ENCODE data around the gene TSPEAR.
"Not testable (repeated sequence)": the region's sequence is repeated elsewhere in the genome, so short reads cannot be mapped to it uniquely, and the experiment has no call there.

The TSPEAR gene

GRCh38 chr21:44681861-44682579 is 29.4 kb downstream of the TSPEAR start, which contains the start of gene KRTAP12-1:
Gene KRTAP12-1 (minus strand): TSS chr21:44682163. CDS start chr21:44682123, 40 bp downstream.
- peak; percentile 98 for DNase-seq

- DNase-seq: no peak
These were observed 30.2 kb downstream of the TSPEAR start for GRCh38 chr21:44681152-44681551.

DNA sequence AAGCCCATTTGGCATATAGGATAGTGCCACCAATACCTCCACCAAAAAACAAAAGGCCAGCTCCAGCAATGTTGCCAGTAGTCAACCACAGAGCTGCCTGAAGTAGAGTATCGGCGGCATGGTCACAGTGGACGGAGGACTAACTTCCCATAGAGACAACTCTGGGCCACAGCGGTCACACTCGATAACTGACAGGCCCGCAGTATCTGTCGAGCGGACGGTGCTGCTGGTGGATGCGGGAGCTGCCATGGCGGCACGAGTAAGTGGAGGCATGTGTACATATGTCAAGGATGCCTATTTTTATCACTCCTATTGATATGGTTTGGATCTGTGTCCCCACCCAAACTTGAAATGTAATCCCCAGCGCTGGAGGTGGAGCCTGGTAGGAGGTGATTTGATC is 33.5 kb downstream of the TSPEAR start:
- DNase-seq: no peak

GRCh38 chr21:44671911-44672310 is 39.5 kb downstream of the TSPEAR start:
- no peak for DNase-seq

DNA sequence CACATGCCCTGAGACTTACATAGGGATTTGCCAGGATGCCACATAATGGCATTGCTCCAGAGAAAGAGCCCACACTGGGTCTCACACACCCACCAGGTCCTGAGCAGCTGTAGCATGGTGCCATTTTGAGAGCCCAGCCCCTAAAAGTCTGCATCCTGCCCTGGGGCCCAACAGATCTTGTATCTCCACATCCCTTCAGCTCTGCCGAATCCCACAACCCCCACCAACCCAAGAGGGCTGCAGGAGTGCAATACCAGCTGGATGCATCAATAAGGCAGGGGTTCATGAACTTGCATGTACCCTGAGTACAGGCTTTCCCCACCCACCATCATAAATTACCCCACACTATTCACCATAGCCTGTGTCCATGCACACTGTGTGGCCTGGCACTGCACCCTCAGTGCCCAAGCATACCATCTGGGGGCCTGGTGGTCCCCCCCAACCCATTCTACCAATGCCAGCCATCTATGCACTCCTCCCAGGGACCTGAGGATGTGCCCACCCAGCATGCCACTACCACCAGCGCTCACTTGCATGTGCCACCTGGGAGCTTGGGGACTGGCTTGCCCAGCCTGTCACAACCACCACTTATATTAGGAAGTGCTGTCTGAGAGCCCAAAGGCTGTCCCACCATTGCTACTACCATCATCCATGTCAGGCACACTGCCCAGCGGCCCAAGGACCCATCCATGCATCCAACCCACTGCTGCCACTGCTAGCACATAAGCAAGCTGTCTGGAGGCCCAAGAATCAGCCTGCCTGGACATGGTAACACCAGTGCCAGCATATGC is 40.5 kb downstream of the TSPEAR start:
- no peak for DNase-seq

DNA sequence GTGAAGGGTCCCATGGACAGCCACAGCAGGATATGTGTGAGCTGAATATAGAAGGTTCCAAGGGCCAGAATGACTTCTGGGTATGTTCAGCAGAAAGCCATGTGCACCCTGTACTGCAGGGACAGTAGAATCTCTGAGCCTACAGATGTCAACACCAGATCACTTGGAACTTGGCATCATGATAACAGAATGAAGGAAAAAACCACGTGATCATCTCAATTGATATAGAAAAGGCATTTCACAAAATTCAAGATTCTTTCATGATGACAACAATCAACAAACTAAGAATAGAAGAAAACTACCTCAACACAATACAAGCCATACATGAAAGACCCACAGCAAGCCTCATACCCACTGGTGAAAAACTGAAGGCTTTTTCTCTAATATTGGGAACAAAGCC is 43.8 kb downstream of the TSPEAR start:
- no peak for DNase-seq

DNA sequence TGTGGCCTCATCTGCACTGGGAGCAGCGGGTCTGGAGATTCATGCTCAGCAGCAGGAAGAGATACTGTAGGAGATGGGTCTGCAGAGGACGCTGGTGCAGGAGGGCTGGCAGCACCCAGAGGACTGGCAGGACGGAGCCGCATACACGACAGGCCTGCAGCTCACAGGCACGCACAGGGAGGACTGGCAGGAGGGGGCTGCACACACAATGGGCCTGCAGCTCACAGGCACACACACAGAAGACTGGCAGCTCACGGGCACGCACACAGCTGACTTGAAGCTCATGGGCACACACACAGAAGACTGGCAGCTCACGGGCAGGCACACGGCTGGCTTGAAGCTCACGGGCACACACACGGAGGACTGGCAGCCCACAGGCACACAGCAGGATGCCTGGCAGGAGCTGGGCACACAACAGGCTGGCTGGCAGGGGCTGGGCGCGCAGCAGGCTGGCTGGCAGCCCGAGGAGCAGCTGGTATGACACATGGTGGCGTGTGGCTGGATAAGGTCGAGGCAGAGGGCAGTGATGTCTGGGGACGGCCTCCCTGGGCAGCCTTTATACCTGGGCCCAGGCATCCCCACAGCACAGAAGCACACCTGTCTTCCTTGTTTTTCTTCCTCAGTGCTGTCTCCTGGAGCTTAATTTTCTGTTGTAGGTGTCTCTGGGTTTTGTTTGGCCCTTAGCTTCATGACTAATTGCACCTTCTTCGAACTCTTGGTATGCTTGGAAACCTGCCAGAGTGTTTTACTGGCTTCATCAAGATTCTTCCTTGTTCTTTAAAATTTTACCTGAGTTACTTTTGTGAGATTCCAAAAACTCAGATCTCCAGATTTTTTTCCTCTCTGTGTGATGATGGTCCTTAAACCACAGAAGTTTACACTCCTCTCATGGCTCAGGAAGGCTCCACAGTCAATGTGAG is 44.7 kb downstream of the TSPEAR start, which contains the start of gene KRTAP12-2:
Gene KRTAP12-2 (minus strand): TSS at position 527 of the 920 bp plus-strand sequence. CDS start 41 bp downstream, at position 486.
- DNase-seq: peak; percentile 96

- DNase-seq: no peak
These were observed 46.7 kb downstream of the TSPEAR start for GRCh38 chr21:44664691-44665090.

DNA sequence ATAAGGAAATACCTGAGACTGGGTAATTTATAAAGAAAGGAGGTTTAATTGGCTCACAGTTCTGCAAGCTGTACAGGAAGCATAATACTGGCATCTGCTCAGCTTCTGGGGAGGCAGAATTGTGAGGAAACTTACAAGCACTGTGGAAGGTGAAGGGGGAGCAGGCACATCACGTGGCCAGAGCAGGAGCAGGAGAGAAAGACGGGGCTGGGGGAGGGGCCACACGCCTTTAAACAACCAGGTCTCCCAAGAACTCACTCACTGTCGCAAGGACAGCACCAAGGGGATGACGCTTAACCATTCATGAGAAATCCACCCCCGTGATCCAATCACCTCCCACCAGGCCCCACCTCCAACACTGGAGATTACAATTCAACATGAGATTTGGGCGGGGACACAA is 49.8 kb downstream of the TSPEAR start:
- not testable (repeated sequence) for DNase-seq

DNA sequence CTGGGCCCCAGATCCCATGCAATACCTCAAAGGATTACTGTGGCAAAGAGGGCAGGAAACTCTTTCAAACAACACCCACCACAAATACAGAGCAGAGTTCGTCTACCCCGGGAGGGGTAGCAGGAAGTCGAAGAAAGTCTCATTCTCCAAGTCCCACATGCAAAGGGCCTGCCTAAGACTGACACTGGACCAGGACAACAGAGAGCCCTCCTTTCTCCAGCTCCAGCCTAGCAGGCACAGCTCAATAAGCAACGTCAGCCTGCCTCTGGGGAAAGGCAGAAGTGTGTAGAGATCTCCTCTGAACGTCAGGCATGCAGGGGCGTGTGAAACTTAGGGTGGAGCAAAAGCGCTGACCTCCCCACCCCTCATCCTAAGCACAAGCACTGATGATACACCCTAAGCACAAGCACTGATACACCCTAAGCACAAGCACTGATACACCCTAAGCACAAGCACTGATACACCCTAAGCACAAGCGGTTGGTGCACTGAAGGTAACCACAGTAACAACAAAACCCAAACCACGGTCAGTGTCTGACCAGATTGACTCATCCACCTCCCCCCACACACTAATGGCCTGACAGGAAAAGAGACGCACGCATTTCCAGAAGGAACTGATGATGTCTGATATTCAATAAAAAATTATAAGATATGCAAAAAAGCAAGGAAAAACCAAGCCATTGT is 52.3 kb downstream of the TSPEAR start:
- DNase-seq: no peak

DNA sequence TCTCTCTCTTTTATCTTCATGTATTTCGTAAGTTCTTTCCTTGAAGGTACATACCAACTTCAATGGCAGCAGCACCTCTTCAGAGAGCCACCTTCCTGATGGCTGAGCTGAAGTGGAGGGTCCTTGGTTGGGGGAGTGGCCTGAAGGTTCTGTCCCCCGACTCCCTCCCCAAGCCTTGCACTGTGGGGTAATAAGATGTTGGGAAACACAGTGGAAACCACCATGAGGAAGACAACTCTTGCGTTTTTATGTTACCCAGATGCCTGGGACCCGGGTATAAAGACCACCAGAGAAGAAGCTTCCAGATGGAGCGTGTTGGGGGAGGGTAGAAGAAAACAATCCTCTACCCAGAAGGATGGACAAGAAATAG is 52.8 kb downstream of the TSPEAR start:
- no peak for DNase-seq

DNA sequence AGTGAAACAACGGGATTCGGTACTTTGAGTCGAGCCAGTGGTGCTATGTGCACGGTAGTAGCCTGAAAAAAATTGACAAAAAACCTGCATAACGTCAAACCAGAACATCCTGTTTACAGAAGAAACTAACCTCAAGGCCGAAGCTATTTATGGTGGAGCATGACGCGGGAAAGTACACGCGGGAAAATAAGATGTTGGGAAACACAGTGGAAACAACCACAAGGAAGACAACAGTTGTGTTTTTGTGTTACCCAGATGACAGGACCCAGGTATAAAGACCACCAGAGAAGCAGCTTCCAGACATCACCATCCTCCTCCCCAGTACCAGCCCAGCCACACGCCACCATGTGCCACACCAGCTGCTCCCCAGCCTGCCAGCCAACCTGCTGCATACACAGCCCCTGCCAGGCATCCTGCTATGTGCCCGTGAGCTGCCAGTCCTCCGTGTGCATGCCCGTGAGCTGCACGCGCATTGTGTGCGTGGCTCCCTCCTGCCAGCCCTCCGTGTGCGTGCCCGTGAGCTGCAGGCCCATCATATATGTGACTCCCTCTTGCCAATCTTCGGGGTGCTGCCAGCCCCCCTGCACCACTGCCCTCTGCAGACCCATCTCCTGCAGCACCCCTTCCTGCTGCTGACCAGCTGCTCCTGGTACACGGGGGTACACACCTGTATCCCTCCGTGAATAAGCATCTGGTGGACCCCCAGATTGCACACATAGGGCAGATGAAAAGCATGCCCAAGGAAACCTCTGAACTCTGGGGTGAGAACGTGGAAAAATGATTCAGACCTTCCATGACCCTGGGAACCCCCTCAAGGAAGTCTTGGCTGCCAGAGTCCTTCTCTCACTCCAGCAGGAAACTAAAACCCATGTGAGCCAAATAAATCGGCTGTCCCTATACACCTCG is 53.5 kb downstream of the TSPEAR start, which contains the start of gene KRTAP12-3:
Gene KRTAP12-3 (plus strand): TSS at position 298 of the 906 bp plus-strand sequence. CDS start 48 bp downstream, at position 346.
- no peak for DNase-seq

- DNase-seq: no peak
These were observed 54.5 kb downstream of the TSPEAR start for GRCh38 chr21:44656868-44657267.

DNA sequence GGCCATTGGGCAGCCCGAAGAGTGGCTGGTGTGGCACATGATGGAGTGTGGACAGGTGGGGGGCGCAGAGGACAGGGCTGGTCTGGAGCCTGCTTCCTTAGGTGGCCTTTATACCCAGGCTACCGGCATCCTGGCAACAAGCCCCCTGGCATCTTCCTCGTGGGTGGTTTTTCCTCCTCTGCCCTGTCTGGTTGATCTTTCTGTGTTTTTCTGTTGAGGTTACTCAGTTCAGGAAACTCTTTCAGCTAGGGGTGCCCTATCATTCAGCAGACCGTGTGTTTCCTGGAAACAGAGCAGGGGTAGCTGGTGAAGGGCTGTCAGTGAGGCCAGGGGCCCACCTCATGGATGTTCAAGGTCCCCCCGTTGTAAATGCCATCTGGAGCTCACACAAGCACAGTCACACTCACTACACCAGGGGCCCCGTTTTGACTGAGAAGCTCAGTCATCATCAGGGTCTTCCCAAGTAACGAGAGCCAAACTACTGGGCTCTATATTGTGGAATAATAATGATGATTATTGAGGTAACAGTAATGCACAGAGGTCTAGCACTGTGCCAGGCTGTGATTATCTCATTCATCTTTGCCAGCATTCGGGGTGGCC is 56.7 kb downstream of the TSPEAR start, which contains the start of gene KRTAP12-4:
Gene KRTAP12-4 (minus strand): TSS at position 84 of the 600 bp plus-strand sequence. CDS start 45 bp downstream, at position 39.
- DNase-seq: no peak

- DNase-seq: peak; percentile 93
These were observed 57.5 kb downstream of the TSPEAR start for GRCh38 chr21:44653656-44654575.

DNA sequence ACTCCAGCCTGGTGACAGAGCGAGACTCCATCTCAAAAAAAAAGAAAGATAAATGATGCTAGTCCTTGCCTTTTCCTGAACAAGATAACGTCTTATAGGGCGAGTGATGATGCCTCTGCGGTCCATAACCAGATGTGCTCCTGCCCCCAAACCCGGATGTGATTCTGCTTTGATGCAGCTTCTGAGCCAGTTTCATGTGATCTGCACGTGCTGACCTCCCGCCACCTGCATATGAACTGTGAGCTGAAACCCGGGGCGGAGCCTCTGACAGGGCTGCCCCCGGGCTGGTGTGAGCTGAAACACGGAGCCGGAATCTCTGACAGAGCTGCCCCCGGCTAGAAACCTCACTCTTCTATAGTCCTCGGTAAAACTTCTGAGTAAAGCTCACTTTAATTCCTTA is 58.2 kb downstream of the TSPEAR start:
- peak; percentile 64 for DNase-seq

DNA sequence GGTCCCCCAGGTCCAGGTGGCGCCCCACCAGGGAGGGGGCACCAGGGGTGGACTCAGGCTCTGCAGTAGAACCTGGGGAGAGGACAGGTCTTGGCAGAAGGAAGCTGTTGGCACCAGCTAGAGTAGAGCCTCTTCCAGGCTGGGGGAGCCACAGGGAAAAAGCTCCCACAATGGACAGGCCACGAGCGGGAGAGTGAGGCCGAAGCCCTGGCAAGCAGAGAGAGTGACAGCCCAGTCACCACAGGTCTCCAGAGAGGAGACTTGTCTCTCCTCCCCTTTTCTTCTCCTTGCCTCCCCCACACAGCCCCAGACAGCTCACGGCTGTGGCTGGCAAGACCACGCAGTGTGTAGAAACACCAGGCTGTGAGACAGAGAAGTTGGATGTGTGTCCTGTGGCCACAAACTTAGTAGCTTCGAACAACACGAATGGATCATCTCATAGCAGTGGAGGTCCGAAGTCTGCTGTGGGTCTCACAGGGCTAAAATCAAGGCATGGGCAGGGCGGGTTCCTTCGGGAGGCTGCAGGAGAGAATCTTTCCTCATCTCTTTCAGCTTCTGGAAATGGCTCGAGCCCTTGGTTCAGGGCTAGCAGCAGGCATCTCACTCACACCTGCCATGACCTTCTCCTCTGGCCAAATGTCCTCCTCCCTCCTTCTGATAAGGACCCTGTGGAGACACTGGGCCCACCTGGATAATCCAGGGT is 60.2 kb downstream of the TSPEAR start:
- DNase-seq: no peak

- DNase-seq: no peak
These were observed 61.0 kb downstream of the TSPEAR start for GRCh38 chr21:44650265-44650972.
